AG09319 (cell line): ENCODE measurements around the gene TNNI3.

Experiments
- DNase-seq: peaks from one replicate; pipeline ENCODE4 v3.0.0-alpha.2; 2010; ENCODE audit warnings: low read depth; ENCODE audit errors: extremely low read depth
- TF ChIP-seq, protein P1 (sequence below): IDR thresholded peaks from 2 replicates; pipeline ENCODE4 v1.5.1; 2011; ENCODE audit warnings: low read depth, mild to moderate bottlenecking, inconsistent platforms, low read length, moderate library complexity

The TNNI3 gene

DNA sequence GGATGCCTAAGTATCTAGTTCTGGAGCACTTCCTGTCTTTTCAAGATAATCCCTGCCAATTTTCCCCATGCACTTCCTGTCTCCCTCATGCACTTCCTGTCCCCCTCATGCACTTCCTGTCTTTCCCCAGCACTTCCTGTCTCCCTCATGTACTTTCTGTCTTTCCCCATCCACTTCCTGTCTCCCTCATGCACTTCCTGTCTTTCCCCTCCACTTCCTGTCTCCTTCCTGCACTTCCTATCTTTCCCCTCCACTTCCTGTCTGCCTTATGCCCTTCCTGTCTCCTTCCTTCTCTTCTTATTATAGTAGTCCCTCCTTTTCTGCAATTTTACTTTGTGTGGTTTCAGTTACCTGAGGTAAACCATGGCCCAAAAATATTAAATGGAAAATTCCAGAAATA, 5.5 kb downstream of the TNNI3 start:
- TF ChIP-seq, protein P1, sequence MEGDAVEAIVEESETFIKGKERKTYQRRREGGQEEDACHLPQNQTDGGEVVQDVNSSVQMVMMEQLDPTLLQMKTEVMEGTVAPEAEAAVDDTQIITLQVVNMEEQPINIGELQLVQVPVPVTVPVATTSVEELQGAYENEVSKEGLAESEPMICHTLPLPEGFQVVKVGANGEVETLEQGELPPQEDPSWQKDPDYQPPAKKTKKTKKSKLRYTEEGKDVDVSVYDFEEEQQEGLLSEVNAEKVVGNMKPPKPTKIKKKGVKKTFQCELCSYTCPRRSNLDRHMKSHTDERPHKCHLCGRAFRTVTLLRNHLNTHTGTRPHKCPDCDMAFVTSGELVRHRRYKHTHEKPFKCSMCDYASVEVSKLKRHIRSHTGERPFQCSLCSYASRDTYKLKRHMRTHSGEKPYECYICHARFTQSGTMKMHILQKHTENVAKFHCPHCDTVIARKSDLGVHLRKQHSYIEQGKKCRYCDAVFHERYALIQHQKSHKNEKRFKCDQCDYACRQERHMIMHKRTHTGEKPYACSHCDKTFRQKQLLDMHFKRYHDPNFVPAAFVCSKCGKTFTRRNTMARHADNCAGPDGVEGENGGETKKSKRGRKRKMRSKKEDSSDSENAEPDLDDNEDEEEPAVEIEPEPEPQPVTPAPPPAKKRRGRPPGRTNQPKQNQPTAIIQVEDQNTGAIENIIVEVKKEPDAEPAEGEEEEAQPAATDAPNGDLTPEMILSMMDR: no peak
- DNase-seq: no peak

DNA sequence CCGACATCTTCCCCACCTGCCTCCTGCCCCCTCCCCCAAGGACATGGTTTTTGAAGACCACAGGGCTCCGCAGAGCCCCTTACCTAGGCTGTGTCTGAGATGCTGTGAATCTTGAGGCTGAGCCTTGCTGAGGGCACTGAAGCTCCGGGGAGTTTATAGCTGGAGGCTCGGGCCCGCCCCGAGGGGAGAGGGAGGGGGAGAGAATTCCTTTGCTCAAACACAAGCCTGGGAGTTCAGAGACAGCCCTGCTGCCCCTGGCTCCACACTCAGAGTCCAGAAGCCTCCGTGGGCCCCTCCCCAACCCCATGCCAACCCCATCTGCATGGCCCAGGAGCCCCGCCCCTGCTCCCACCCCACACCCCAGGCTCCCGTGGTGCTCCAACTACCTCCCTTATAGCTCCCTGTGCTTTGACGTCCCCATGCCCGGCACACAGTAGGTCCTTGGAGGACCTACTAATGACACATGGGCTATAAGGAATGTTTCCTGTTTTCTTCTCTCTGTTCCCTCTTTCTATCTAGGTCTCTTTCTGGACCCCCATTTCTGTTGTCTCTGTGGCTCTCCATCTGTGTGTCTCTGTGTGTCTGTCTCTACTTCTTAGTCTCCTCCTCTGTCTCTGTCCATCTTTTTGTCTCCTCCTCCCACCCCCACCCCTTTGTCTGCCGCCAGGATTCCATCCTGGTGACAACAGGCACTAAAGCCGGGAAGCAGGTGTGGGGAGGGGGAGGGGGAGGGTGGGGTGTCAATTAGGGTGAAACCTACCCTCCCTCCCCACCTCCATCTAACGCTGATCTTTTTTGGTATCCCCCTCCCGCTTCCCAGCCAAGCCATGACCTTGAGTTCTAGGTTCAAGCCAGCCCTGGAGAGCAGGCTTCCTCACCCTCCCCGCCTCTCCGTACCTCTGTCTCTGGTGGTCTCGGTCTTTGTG, 8.2 kb downstream of the TNNI3 start, which contains the start of gene TNNT1:
TSS of gene TNNT1 (minus strand) at position 129 of the 926 bp plus-strand sequence. CDS start 2,049 bp downstream, outside the sequence.
- TF ChIP-seq, protein P1: no peak
- DNase-seq: no peak

DNA sequence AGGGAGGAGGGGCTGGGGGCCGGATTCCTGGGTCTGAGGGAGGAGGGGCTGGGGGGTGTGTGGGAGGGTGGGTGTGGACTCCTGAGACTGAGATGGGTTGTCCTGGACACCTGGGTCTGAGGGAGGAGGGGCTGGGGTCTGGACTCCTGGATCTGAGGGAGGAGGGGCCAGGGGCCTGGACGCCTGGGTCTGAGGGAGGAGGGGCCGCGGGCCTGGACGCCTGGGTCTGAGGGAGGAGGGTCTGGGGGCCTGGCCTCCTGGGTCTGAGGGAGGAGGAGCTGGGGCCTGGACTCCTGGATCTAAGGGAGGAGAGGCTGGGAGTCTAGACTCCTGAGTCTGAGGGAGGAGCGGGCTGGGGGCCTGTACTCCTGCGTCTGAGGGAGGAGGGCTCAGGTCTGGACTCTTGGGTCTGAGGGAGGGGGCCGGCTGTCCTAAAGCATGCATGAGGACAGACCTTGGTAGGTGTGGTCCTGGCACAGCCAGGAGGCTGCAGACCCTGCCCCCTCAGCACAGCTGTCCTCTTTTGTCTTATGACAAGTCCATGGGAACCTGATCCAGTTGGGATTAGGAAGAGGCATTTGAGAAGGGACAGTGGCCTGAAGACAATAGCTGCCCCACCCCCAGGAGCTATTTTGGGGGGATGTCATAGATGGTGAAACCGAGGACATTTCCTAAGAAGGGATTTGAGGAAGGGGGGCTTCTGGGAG, 9.8 kb downstream of the TNNI3 start:
- TF ChIP-seq, protein P1: no peak
- DNase-seq: no peak

DNA sequence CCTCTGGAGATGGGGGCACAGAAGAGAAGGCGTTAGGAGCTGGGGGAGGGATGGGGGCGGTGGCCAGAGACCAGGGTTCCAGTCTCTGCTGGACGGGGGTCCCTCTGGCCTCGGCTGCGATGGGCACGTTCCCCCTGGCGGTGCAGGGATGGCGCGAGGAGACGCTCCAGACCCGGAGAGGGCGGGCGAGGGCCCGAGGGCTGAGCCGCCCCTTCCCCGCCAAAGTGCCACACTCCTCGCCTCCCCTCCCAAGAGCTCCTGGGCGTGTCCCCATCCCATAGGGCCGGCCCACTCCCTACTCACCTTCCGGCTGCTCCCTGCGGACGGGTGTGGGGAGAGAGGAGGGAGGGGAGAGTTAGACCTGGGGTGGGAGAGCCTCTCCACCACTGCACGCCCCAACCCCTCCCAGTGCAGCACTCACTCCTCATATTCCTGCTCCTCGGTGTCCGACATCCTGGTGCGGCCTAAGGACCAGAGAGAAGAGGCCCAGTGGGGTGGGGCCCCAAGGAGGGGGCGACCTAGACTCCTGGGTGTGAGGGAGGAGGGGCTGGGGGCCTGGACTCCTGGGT, 10.7 kb downstream of the TNNI3 start:
- DNase-seq: no peak
- TF ChIP-seq, protein P1: no peak

DNA sequence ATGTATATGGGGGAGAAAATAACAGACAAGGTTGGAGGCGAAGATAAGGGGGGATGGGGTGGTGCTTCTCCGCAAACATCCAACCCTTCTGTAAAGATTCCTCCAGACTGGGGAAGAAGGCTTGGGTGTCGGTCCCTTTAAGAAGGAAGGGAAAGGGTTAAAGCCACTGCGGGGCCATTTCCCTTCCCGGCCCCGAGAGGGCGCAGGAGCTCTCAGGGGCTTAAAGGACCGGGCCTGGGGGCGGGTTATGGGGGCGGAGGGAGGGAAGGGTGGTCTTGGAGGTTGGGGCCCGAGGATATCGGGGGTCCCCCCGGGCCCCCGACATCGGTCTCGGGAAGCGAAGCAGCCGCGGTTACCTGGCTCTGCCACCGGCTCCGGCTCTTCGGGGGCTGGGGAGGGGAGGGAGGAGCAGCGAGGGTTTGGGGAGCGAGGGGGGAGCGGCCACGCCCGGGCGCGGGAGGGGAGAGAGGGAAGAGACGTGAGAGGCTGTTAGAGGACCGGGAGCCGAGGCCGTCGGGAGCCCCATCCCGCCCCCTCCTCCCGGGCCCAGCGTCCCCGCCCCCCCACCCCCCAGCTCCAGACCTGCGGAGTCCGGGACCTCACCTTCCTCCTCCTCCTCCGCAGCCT, 11.3 kb downstream of the TNNI3 start:
- no peak for DNase-seq
- TF ChIP-seq, protein P1: peak; percentile 54

DNA sequence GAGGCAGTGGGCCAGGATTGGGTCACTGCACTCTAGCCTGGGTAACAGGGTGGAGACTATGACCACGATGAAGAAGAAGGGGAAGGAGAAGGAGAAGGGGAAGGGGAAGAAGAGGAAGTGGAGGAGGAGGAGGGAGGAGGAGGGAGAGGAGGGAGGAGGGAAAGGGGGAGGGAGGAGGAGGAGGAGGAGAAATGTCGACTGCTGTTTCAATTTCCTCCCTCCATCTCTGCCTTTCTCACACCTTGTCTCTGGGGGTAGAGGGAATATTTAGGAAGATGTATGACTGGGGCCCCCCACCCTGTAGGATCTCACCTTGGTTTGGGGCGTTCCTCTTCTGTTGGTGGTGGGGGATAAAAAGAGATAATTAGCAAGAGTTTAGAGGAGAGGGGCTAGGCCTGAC, 12.3 kb downstream of the TNNI3 start:
- TF ChIP-seq, protein P1: no peak

More for the DNA sequence above, 12.3 kb downstream of the TNNI3 start:
- no peak for DNase-seq
